Panc1 (cell line): ENCODE measurements around the gene NOTCH4.

Experiments used
- SIN3A ChIP-seq: IDR thresholded peaks from 2 replicates; pipeline ENCODE4 v1.6.1; 2012; ENCODE audit warnings: low read depth, mild to moderate bottlenecking, low read length, moderate library complexity, borderline replicate concordance; ENCODE audit not compliant: insufficient read depth
- TCF7L2 ChIP-seq: IDR thresholded peaks from 2 replicates; pipeline ENCODE4 v1.6.1; 2011; ENCODE audit warnings: mild to moderate bottlenecking, low read depth, low read length, inconsistent platforms
- TF ChIP-seq, protein P1 (sequence below): fragments of 450-650 bp; IDR thresholded peaks from 2 replicates; pipeline ENCODE4 v1.5.1; 2017; ENCODE audit warnings: mild to moderate bottlenecking

GRCh38 chr6:32146687-32147086 is 77.2 kb downstream of the NOTCH4 start:
- TF ChIP-seq, protein P1, sequence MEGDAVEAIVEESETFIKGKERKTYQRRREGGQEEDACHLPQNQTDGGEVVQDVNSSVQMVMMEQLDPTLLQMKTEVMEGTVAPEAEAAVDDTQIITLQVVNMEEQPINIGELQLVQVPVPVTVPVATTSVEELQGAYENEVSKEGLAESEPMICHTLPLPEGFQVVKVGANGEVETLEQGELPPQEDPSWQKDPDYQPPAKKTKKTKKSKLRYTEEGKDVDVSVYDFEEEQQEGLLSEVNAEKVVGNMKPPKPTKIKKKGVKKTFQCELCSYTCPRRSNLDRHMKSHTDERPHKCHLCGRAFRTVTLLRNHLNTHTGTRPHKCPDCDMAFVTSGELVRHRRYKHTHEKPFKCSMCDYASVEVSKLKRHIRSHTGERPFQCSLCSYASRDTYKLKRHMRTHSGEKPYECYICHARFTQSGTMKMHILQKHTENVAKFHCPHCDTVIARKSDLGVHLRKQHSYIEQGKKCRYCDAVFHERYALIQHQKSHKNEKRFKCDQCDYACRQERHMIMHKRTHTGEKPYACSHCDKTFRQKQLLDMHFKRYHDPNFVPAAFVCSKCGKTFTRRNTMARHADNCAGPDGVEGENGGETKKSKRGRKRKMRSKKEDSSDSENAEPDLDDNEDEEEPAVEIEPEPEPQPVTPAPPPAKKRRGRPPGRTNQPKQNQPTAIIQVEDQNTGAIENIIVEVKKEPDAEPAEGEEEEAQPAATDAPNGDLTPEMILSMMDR: no peak
- TF ChIP-seq SIN3A (no peak), TCF7L2 (no peak)
